SK-N-SH (cell line): ENCODE results near the gene ANXA8.
"Not testable (repeated sequence)": the region's sequence is repeated elsewhere in the genome, so short reads cannot be mapped to it uniquely, and the experiment has no call there.

ENCODE experiments used
- EP300 ChIP-seq, 2 experiments: IDR thresholded peaks; 2 replicates each; pipeline versions ENCODE4 v1.4.0 to v1.6.1; 2012; ENCODE audit warnings: borderline replicate concordance in 1 of 2, low read depth in 1 of 2, low read length in 1 of 2
- MXI1 ChIP-seq: IDR thresholded peaks from 2 replicates; pipeline ENCODE4 v1.6.1; 2012; ENCODE audit warnings: mild to moderate bottlenecking, low read depth, low read length, improper control_type of control experiment
- SIN3A ChIP-seq: IDR thresholded peaks from 2 replicates; pipeline ENCODE4 v1.6.1; 2012; ENCODE audit warnings: low read depth, mild to moderate bottlenecking, low read length, moderate library complexity, borderline replicate concordance
- SMC3 ChIP-seq: IDR thresholded peaks from 2 replicates; pipeline ENCODE4 v1.6.1; 2012; ENCODE audit warnings: low read depth, low read length, improper control_type of control experiment
- TF ChIP-seq, protein P1 (sequence below): fragments of 200-600 bp; sonication (generic); IDR thresholded peaks from 2 replicates; pipeline ENCODE4 v1.6.1; 2017; ENCODE audit warnings: antibody characterized with exemption, mild to moderate bottlenecking, moderate library complexity
- TF ChIP-seq, protein P2 (sequence below): IDR thresholded peaks from 2 replicates; pipeline ENCODE4 v1.6.1; 2012; ENCODE audit warnings: mild to moderate bottlenecking, low read depth, low read length, moderate library complexity
- TF ChIP-seq, protein P3 (sequence below): fragments of 150-350 bp; IDR thresholded peaks from 2 replicates; pipeline ENCODE4 v1.6.1; 2017; ENCODE audit warnings: antibody characterized with exemption, low read length, low read depth, borderline replicate concordance

DNA sequence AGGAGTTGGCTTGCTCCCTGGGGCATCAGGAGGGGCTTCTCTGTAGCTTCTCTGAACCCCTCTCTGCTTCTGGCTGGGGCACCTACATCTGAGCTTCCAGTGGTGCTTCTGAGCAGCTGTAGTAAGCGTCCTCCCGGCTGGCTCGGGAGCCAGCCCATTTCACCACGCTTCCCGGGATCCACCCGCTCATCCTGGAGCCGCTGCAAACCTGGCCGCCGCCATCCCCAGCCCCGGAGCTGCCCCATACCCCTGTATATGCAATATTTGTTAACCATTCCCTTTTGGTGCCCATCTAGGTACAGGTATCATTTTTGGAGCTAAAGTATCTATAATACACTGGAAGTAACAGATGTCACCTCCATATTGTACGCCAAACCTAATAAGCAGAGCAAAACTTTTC is 871 bp upstream of the ANXA8 start:
- TF ChIP-seq, protein P1, sequence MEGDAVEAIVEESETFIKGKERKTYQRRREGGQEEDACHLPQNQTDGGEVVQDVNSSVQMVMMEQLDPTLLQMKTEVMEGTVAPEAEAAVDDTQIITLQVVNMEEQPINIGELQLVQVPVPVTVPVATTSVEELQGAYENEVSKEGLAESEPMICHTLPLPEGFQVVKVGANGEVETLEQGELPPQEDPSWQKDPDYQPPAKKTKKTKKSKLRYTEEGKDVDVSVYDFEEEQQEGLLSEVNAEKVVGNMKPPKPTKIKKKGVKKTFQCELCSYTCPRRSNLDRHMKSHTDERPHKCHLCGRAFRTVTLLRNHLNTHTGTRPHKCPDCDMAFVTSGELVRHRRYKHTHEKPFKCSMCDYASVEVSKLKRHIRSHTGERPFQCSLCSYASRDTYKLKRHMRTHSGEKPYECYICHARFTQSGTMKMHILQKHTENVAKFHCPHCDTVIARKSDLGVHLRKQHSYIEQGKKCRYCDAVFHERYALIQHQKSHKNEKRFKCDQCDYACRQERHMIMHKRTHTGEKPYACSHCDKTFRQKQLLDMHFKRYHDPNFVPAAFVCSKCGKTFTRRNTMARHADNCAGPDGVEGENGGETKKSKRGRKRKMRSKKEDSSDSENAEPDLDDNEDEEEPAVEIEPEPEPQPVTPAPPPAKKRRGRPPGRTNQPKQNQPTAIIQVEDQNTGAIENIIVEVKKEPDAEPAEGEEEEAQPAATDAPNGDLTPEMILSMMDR: not testable (repeated sequence)
- TF ChIP-seq, protein P2, sequence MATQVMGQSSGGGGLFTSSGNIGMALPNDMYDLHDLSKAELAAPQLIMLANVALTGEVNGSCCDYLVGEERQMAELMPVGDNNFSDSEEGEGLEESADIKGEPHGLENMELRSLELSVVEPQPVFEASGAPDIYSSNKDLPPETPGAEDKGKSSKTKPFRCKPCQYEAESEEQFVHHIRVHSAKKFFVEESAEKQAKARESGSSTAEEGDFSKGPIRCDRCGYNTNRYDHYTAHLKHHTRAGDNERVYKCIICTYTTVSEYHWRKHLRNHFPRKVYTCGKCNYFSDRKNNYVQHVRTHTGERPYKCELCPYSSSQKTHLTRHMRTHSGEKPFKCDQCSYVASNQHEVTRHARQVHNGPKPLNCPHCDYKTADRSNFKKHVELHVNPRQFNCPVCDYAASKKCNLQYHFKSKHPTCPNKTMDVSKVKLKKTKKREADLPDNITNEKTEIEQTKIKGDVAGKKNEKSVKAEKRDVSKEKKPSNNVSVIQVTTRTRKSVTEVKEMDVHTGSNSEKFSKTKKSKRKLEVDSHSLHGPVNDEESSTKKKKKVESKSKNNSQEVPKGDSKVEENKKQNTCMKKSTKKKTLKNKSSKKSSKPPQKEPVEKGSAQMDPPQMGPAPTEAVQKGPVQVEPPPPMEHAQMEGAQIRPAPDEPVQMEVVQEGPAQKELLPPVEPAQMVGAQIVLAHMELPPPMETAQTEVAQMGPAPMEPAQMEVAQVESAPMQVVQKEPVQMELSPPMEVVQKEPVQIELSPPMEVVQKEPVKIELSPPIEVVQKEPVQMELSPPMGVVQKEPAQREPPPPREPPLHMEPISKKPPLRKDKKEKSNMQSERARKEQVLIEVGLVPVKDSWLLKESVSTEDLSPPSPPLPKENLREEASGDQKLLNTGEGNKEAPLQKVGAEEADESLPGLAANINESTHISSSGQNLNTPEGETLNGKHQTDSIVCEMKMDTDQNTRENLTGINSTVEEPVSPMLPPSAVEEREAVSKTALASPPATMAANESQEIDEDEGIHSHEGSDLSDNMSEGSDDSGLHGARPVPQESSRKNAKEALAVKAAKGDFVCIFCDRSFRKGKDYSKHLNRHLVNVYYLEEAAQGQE: not testable (repeated sequence)
- TF ChIP-seq, protein P3, sequence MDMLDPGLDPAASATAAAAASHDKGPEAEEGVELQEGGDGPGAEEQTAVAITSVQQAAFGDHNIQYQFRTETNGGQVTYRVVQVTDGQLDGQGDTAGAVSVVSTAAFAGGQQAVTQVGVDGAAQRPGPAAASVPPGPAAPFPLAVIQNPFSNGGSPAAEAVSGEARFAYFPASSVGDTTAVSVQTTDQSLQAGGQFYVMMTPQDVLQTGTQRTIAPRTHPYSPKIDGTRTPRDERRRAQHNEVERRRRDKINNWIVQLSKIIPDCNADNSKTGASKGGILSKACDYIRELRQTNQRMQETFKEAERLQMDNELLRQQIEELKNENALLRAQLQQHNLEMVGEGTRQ: not testable (repeated sequence)
- TF ChIP-seq EP300 (IDR thresholded peaks at IDR 0.05; ENCODE audit: borderline replicate concordance in 1 of 2, low read depth in 1 of 2, low read length in 1 of 2); SMC3; SIN3A; MXI1: not testable (repeated sequence)
